Measurements from ENCODE around the gene ULK4.

ULK4 gene

DNA sequence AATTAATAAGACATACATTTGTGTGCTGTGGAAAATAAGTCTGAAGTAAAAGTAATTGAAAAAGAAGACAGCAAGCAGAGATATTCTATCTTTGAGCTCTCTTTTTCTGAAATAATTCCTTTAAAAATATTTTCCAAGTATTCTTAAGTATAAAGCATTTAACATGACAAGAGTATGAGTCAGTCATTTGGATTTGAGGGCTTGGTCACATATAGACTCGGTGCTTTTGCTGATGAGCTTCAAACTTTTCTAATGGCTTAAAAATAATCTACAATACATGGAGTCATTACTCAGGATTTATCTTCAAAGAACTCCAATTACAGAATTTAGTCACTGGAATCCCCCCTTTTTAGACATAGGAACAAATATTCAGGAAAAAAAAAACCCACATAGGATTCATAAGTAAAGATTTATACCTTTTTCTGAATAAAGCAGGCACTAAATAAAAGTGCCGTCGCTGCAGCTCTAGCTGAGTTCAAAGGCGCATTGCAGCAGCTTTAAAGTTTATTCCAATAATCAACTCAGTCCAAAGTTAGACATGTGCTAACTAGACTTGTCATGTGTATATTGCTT lies 615.1 kb downstream of the ULK4 start:
- DNase-seq (ENCODE audit: insufficient read length, low spot score) = no peak
- FAIRE-seq = no peak
- no peak for TF ChIP-seq TAF1 (IDR thresholded peaks at IDR 0.05; ENCODE audit: low read depth, low read length)
- no peak for TF ChIP-seq POU2F2 (IDR thresholded peaks at IDR 0.05; ENCODE audit: low read depth, low read length)
- no peak for TF ChIP-seq SPI1 (IDR thresholded peaks at IDR 0.05; ENCODE audit: low read depth, low read length)
- no peak for TF ChIP-seq PAX5 (IDR thresholded peaks at IDR 0.05; ENCODE audit: insufficient read depth, low read length, severe bottlenecking)
- no peak for TF ChIP-seq POLR2AphosphoS5 (IDR thresholded peaks at IDR 0.05; ENCODE audit: low read depth, low read length)
- TF ChIP-seq POLR2A (IDR thresholded peaks at IDR 0.05; ENCODE audit: low read depth, low read length) = no peak

DNA sequence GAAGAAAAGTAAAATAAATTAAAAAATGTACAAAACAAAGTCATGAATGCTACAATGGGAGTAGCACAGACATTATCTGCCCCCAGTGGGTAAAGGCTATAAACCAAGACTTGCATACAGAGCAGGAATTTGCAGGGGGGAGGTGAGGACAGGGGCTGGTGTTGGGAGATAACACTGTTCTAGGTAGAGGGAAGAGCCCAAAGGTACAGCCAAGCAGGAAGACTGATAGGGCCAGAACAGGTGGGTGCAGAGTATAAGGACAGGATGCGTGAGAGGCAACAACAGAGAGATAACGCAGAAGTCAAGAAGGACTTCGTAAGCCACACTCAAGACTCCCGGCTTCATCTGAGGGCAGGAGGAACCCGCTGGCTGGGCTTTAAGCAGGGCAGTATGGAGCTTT lies 616.1 kb downstream of the ULK4 start:
- TF ChIP-seq POLR2A (IDR thresholded peaks at IDR 0.05; ENCODE audit: low read depth, low read length) (no peak), POU2F2 (IDR thresholded peaks at IDR 0.05; ENCODE audit: low read depth, low read length) (no peak), TAF1 (IDR thresholded peaks at IDR 0.05; ENCODE audit: low read depth, low read length) (no peak), POLR2AphosphoS5 (IDR thresholded peaks at IDR 0.05; ENCODE audit: low read depth, low read length) (no peak), SPI1 (IDR thresholded peaks at IDR 0.05; ENCODE audit: low read depth, low read length) (no peak), PAX5 (IDR thresholded peaks at IDR 0.05; ENCODE audit: insufficient read depth, low read length, severe bottlenecking) (no peak)
- FAIRE-seq = no peak

DNA sequence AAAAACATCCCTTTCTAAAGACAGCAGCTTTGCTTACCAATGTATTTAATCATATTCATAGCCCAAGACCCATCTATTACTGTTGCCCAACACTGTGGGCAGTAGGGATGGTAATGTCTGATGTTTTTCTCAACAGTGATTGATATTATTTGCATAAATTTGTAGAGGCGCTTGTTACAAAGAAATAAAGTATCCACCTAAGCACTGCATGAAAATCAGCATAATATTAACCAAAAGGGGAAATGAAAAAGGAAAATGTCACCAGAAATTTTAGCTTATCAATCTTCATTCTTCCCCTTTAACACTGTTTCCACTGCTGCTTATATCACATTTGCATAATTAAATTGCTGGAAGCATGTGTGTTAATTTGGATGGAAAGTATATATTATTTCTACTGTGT lies 622.1 kb downstream of the ULK4 start:
- DNase-seq (ENCODE audit: insufficient read length, low spot score) (no peak), FAIRE-seq (no peak)
- no peak for TF ChIP-seq POU2F2 (IDR thresholded peaks at IDR 0.05; ENCODE audit: low read depth, low read length)
- TF ChIP-seq POLR2A (IDR thresholded peaks at IDR 0.05; ENCODE audit: low read depth, low read length) = no peak
- TF ChIP-seq POLR2AphosphoS5 (IDR thresholded peaks at IDR 0.05; ENCODE audit: low read depth, low read length) = no peak
- TF ChIP-seq SPI1 (IDR thresholded peaks at IDR 0.05; ENCODE audit: low read depth, low read length) = no peak
- TF ChIP-seq PAX5 (IDR thresholded peaks at IDR 0.05; ENCODE audit: insufficient read depth, low read length, severe bottlenecking) = no peak

More for the DNA sequence above, 616.1 kb downstream of the ULK4 start:
- DNase-seq (ENCODE audit: insufficient read length, low spot score) = no peak

GRCh38 chr3:41338276-41338675 lies 623.6 kb downstream of the ULK4 start:
- FAIRE-seq (no peak), DNase-seq (ENCODE audit: insufficient read length, low spot score) (no peak)
- TF ChIP-seq SPI1 (IDR thresholded peaks at IDR 0.05; ENCODE audit: low read depth, low read length) = no peak
- TF ChIP-seq TAF1 (IDR thresholded peaks at IDR 0.05; ENCODE audit: low read depth, low read length) = no peak
- no peak for TF ChIP-seq POU2F2 (IDR thresholded peaks at IDR 0.05; ENCODE audit: low read depth, low read length)
- no peak for TF ChIP-seq PAX5 (IDR thresholded peaks at IDR 0.05; ENCODE audit: insufficient read depth, low read length, severe bottlenecking)
- TF ChIP-seq POLR2AphosphoS5 (IDR thresholded peaks at IDR 0.05; ENCODE audit: low read depth, low read length) = no peak
- no peak for TF ChIP-seq POLR2A (IDR thresholded peaks at IDR 0.05; ENCODE audit: low read depth, low read length)

- DNase-seq (ENCODE audit: insufficient read length, low spot score) (no peak), FAIRE-seq (no peak)
- no peak for TF ChIP-seq POU2F2 (IDR thresholded peaks at IDR 0.05; ENCODE audit: low read depth, low read length)
- TF ChIP-seq SPI1 (IDR thresholded peaks at IDR 0.05; ENCODE audit: low read depth, low read length) = no peak
- TF ChIP-seq TAF1 (IDR thresholded peaks at IDR 0.05; ENCODE audit: low read depth, low read length) = no peak
- no peak for TF ChIP-seq PAX5 (IDR thresholded peaks at IDR 0.05; ENCODE audit: insufficient read depth, low read length, severe bottlenecking)
- no peak for TF ChIP-seq POLR2A (IDR thresholded peaks at IDR 0.05; ENCODE audit: low read depth, low read length)
Measured at GRCh38 chr3:41334426-41334825, 627.5 kb downstream of the ULK4 start.

- FAIRE-seq (no peak), DNase-seq (ENCODE audit: insufficient read length, low spot score) (no peak)
- TF ChIP-seq SPI1 (IDR thresholded peaks at IDR 0.05; ENCODE audit: low read depth, low read length) (no peak), PAX5 (IDR thresholded peaks at IDR 0.05; ENCODE audit: insufficient read depth, low read length, severe bottlenecking) (no peak), POLR2AphosphoS5 (IDR thresholded peaks at IDR 0.05; ENCODE audit: low read depth, low read length) (no peak), TAF1 (IDR thresholded peaks at IDR 0.05; ENCODE audit: low read depth, low read length) (no peak), POLR2A (IDR thresholded peaks at IDR 0.05; ENCODE audit: low read depth, low read length) (no peak), POU2F2 (IDR thresholded peaks at IDR 0.05; ENCODE audit: low read depth, low read length) (no peak)
Measured at GRCh38 chr3:41331041-41331440, 630.9 kb downstream of the ULK4 start.

GRCh38 chr3:41330465-41330864 lies 631.4 kb downstream of the ULK4 start:
- TF ChIP-seq PAX5 (IDR thresholded peaks at IDR 0.05; ENCODE audit: insufficient read depth, low read length, severe bottlenecking) = no peak
- no peak for TF ChIP-seq SPI1 (IDR thresholded peaks at IDR 0.05; ENCODE audit: low read depth, low read length)
- TF ChIP-seq POU2F2 (IDR thresholded peaks at IDR 0.05; ENCODE audit: low read depth, low read length) = no peak
- no peak for TF ChIP-seq POLR2A (IDR thresholded peaks at IDR 0.05; ENCODE audit: low read depth, low read length)
- no peak for TF ChIP-seq TAF1 (IDR thresholded peaks at IDR 0.05; ENCODE audit: low read depth, low read length)
- TF ChIP-seq POLR2AphosphoS5 (IDR thresholded peaks at IDR 0.05; ENCODE audit: low read depth, low read length) = no peak
- DNase-seq (ENCODE audit: insufficient read length, low spot score) = no peak
- no peak for FAIRE-seq

GRCh38 chr3:41329881-41330280 lies 632.0 kb downstream of the ULK4 start:
- DNase-seq (ENCODE audit: insufficient read length, low spot score) (no peak), FAIRE-seq (no peak)
- TF ChIP-seq POLR2AphosphoS5 (IDR thresholded peaks at IDR 0.05; ENCODE audit: low read depth, low read length) (no peak), TAF1 (IDR thresholded peaks at IDR 0.05; ENCODE audit: low read depth, low read length) (no peak), POLR2A (IDR thresholded peaks at IDR 0.05; ENCODE audit: low read depth, low read length) (no peak), SPI1 (IDR thresholded peaks at IDR 0.05; ENCODE audit: low read depth, low read length) (no peak), POU2F2 (IDR thresholded peaks at IDR 0.05; ENCODE audit: low read depth, low read length) (no peak), PAX5 (IDR thresholded peaks at IDR 0.05; ENCODE audit: insufficient read depth, low read length, severe bottlenecking) (no peak)

DNA sequence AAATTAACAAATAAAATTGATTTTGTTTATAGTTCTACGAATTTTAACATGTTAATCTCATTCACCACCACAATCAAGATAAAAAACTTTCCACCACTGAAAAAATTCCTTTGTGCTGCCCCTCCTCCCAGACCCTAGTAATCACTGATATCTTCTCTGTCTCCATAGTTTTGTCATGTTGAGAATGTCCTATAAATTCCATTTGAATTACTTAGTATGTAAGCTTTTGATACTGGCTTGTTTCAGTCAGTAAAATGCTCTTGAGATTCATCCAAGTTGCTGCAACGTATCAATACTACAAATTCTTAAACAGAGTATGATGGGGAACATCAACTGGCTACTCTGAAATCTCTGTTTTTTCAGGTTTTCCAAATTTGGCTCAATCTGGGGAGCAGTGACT lies 633.0 kb downstream of the ULK4 start:
- TF ChIP-seq POLR2AphosphoS5 (IDR thresholded peaks at IDR 0.05; ENCODE audit: low read depth, low read length) = no peak
- TF ChIP-seq POLR2A (IDR thresholded peaks at IDR 0.05; ENCODE audit: low read depth, low read length) = no peak
- no peak for TF ChIP-seq POU2F2 (IDR thresholded peaks at IDR 0.05; ENCODE audit: low read depth, low read length)
- TF ChIP-seq SPI1 (IDR thresholded peaks at IDR 0.05; ENCODE audit: low read depth, low read length) = no peak
- FAIRE-seq (no peak), DNase-seq (ENCODE audit: insufficient read length, low spot score) (no peak)

GRCh38 chr3:41327718-41328117 lies 634.2 kb downstream of the ULK4 start:
- DNase-seq (ENCODE audit: insufficient read length, low spot score) (no peak), FAIRE-seq (no peak)
- no peak for TF ChIP-seq POU2F2 (IDR thresholded peaks at IDR 0.05; ENCODE audit: low read depth, low read length)
- TF ChIP-seq POLR2AphosphoS5 (IDR thresholded peaks at IDR 0.05; ENCODE audit: low read depth, low read length) = no peak
- TF ChIP-seq SPI1 (IDR thresholded peaks at IDR 0.05; ENCODE audit: low read depth, low read length) = no peak
- TF ChIP-seq PAX5 (IDR thresholded peaks at IDR 0.05; ENCODE audit: insufficient read depth, low read length, severe bottlenecking) = no peak
- no peak for TF ChIP-seq POLR2A (IDR thresholded peaks at IDR 0.05; ENCODE audit: low read depth, low read length)
- no peak for TF ChIP-seq TAF1 (IDR thresholded peaks at IDR 0.05; ENCODE audit: low read depth, low read length)

All from GM12891 (cell line).